H1 (cell line): Measurements from ENCODE around the gene LENG9. TPM values are rescaled to one million over a fixed set of nuclear protein-coding genes. Genes with fewer than 3 reads are reported as not detected.

ENCODE experiments used
- CTCF ChIA-PET: fragments of 300-600 bp; sonication (Branson Sonifier 250); formaldehyde crosslinking; loops from one replicate; lab custom pipeline; 2021; ENCODE audit not compliant: partially characterized antibody; lab: Charles Lee
- POLR2A ChIA-PET: fragments of 300-600 bp; sonication (Branson Sonifier 250); formaldehyde crosslinking; loops from one replicate; lab custom pipeline; 2021; ENCODE audit warnings: inconsistent platforms; ENCODE audit not compliant: partially characterized antibody; lab: Charles Lee
- DNase-seq, 2 experiments: peaks; one replicate each; pipeline versions ENCODE4 v3.0.0 to v3.0.0-alpha.2; 2010 to 2022; ENCODE audit warnings: low spot score in 2 of 2, low read depth in 1 of 2, mixed read lengths in 1 of 2
- FAIRE-seq: peaks from 2 replicates; lab custom pipeline; 2011; peaks lifted over from hg19 to GRCh38; lab: Jason Lieb, UNC
- H2AFZ ChIP-seq: 2 replicates; pipeline ENCODE4 v1.8.1; 2012; ENCODE audit warnings: low read length, inconsistent platforms
- H2AK5ac ChIP-seq: 2 replicates; pipeline ENCODE4 v1.6.1; 2013; ENCODE audit warnings: low read depth, low read length
- H2BK120ac ChIP-seq: replicated peaks from 2 replicates; pipeline ENCODE3; 2013; ENCODE audit warnings: low read depth, low read length, inconsistent platforms
- H2BK12ac ChIP-seq: 2 replicates; pipeline ENCODE4 v1.6.1; 2013; ENCODE audit warnings: low read depth, low read length
- H2BK15ac ChIP-seq: 2 replicates; pipeline ENCODE4 v1.6.1; 2013; ENCODE audit warnings: low read length
- H2BK20ac ChIP-seq: 2 replicates; pipeline ENCODE4 v1.6.1; 2013; ENCODE audit warnings: low read length
- H2BK5ac ChIP-seq: 2 replicates; pipeline ENCODE4 v1.6.1; 2013; ENCODE audit warnings: low read depth, low read length
- H3K14ac ChIP-seq: 2 replicates; pipeline ENCODE4 v1.6.1; 2013; ENCODE audit warnings: inconsistent platforms; ENCODE audit not compliant: insufficient read length
- H3K18ac ChIP-seq: 2 replicates; pipeline ENCODE4 v1.6.1; 2013; ENCODE audit warnings: low read length; ENCODE audit errors: extremely low read depth
- H3K23ac ChIP-seq: 2 replicates; pipeline ENCODE4 v1.6.1; 2013; ENCODE audit warnings: inconsistent platforms; ENCODE audit not compliant: insufficient read length
- H3K23me2 ChIP-seq: 2 replicates; pipeline ENCODE4 v1.6.1; 2013; ENCODE audit warnings: low read depth, low read length
- H3K27ac ChIP-seq: 2 replicates; pipeline ENCODE4 v1.6.1; 2011; ENCODE audit warnings: low read depth, low read length, inconsistent platforms
- H3K27me3 ChIP-seq, 4 experiments: replicated peaks in 1 of 4; 1 replicate in 1 of 4; 2 replicates in 3 of 4; pipeline versions ENCODE4 v1.6.1 to v1.8.1; 2011 to 2013; ENCODE audit warnings: low read length in 3 of 4, mild to moderate bottlenecking in 3 of 4, inconsistent platforms in 2 of 4, mixed read lengths in 2 of 4, moderate library complexity in 1 of 4; ENCODE audit not compliant: control insufficient read depth in 3 of 4, insufficient read depth in 3 of 4; ENCODE audit errors: extremely low read depth in 1 of 4
- H3K36me3 ChIP-seq, 4 experiments: 2 replicates each; pipeline versions ENCODE4 v1.6.1 to v1.8.1; 2011 to 2013; ENCODE audit warnings: mild to moderate bottlenecking in 4 of 4, low read length in 3 of 4, moderate library complexity in 2 of 4, control low read depth in 1 of 4, inconsistent platforms in 1 of 4; ENCODE audit not compliant: insufficient read depth in 4 of 4, control insufficient read depth in 2 of 4
- H3K4ac ChIP-seq: replicated peaks from 2 replicates; pipeline ENCODE3; 2013; ENCODE audit warnings: low read length, low read depth, mixed read lengths, inconsistent platforms; ENCODE audit not compliant: insufficient read length
- H3K4me1 ChIP-seq, 4 experiments: replicated peaks in 1 of 4; 1 replicate in 1 of 4; 2 replicates in 3 of 4; pipeline versions ENCODE4 v1.6.1 to v1.8.1; 2011 to 2013; ENCODE audit warnings: low read length in 3 of 4, inconsistent platforms in 2 of 4, mixed read lengths in 1 of 4; ENCODE audit not compliant: insufficient read depth in 4 of 4, control insufficient read depth in 3 of 4
- H3K4me2 ChIP-seq, 2 experiments: 2 replicates each; pipeline versions ENCODE4 v1.6.1 to v1.8.1; 2011 to 2013; ENCODE audit warnings: low read depth in 2 of 2, low read length in 2 of 2, control low read depth in 1 of 2, inconsistent platforms in 1 of 2, mild to moderate bottlenecking in 1 of 2; ENCODE audit not compliant: insufficient read depth in 1 of 2
- H3K4me3 ChIP-seq, 4 experiments: fragments of 200-600, 300-600 bp in 1 of 4; sonication (generic), shearing (Covaris generic), sonication (Bioruptor Twin) in 1 of 4; 2 replicates each; pipeline versions ENCODE4 v1.5.1 to v1.8.1; 2011 to 2016; ENCODE audit warnings: low read length in 4 of 4, low read depth in 3 of 4, control low read depth in 2 of 4, inconsistent platforms in 2 of 4, mild to moderate bottlenecking in 2 of 4, mixed read lengths in 1 of 4, moderate library complexity in 1 of 4; ENCODE audit not compliant: insufficient read depth in 2 of 4; ENCODE audit errors: extremely low read depth in 1 of 4
- H3K56ac ChIP-seq: replicated peaks from 2 replicates; pipeline ENCODE3; 2013; ENCODE audit warnings: low read depth, mild to moderate bottlenecking, mixed read lengths, low read length, inconsistent platforms; ENCODE audit not compliant: insufficient read length
- H3K79me1 ChIP-seq: 2 replicates; pipeline ENCODE4 v1.6.1; 2013; ENCODE audit warnings: low read depth, low read length, control low read depth
- H3K79me2 ChIP-seq, 2 experiments: 2 replicates each; pipeline versions ENCODE4 v1.6.1 to v1.8.1; 2012 to 2013; ENCODE audit warnings: low read length in 2 of 2, mild to moderate bottlenecking in 2 of 2, inconsistent platforms in 1 of 2; ENCODE audit not compliant: insufficient read depth in 2 of 2, control insufficient read depth in 1 of 2
- H3K9ac ChIP-seq, 4 experiments: replicated peaks in 1 of 4; 1 replicate in 1 of 4; 2 replicates in 3 of 4; pipeline versions ENCODE4 v1.6.1 to v1.8.1; 2011 to 2013; ENCODE audit warnings: low read depth in 3 of 4, low read length in 3 of 4, control low read depth in 2 of 4, mild to moderate bottlenecking in 2 of 4, moderate library complexity in 2 of 4, inconsistent platforms in 1 of 4; ENCODE audit errors: extremely low read depth in 1 of 4
- H3K9me3 ChIP-seq, 2 experiments: 2 replicates each; pipeline versions ENCODE4 v1.6.1 to v1.8.1; 2012 to 2013; ENCODE audit warnings: mild to moderate bottlenecking in 2 of 2, moderate library complexity in 2 of 2, control low read depth in 1 of 2, inconsistent platforms in 1 of 2, low read depth in 1 of 2, low read length in 1 of 2, mixed read lengths in 1 of 2; ENCODE audit not compliant: insufficient read depth in 2 of 2
- H4K20me1 ChIP-seq, 2 experiments: replicated peaks in 1 of 2; 2 replicates each; pipeline versions ENCODE3 to v1.8.1; 2011 to 2013; ENCODE audit warnings: inconsistent platforms in 2 of 2, low read length in 2 of 2, mild to moderate bottlenecking in 1 of 2; ENCODE audit not compliant: insufficient read depth in 2 of 2, control insufficient read depth in 1 of 2
- H4K5ac ChIP-seq: 2 replicates; pipeline ENCODE4 v1.6.1; 2013; ENCODE audit warnings: low read length, low read depth, mixed read lengths, inconsistent platforms; ENCODE audit not compliant: insufficient read length
- H4K8ac ChIP-seq: 2 replicates; pipeline ENCODE4 v1.8.0; 2013; ENCODE audit warnings: mild to moderate bottlenecking, moderate library complexity, low read length, inconsistent platforms; ENCODE audit not compliant: insufficient read depth; ENCODE audit errors: extremely low read depth
- H4K91ac ChIP-seq: replicated peaks from 2 replicates; pipeline ENCODE3; 2013; ENCODE audit warnings: low read length, mixed read lengths, inconsistent platforms; ENCODE audit not compliant: insufficient read length
- BCL11A ChIP-seq, 2 experiments: IDR thresholded peaks; one replicate each; pipeline ENCODE4 v1.6.1; 2011; ENCODE audit warnings: low read depth in 2 of 2, low read length in 2 of 2, mild to moderate bottlenecking in 2 of 2
- BRCA1 ChIP-seq: IDR thresholded peaks from 2 replicates; pipeline ENCODE4 v1.6.1; 2012; ENCODE audit warnings: low read depth, low read length, improper control_type of control experiment
- CBX5 ChIP-seq: fragments of 300-800, 300-1000 bp; sonication (generic); IDR thresholded peaks from 2 replicates; pipeline ENCODE4 v1.7.1; 2016; ENCODE audit warnings: antibody characterized with exemption, low read length, low read depth
- CTBP2 ChIP-seq: IDR thresholded peaks from 2 replicates; pipeline ENCODE4 v1.7.0; 2011; ENCODE audit warnings: borderline replicate concordance, mild to moderate bottlenecking, moderate library complexity, mixed read lengths, low read length; ENCODE audit not compliant: insufficient read depth, insufficient read length
- EGR1 ChIP-seq: IDR thresholded peaks from 2 replicates; pipeline ENCODE4 v1.6.1; 2011; ENCODE audit warnings: low read depth, low read length, borderline replicate concordance
- GABPA ChIP-seq: IDR thresholded peaks from 2 replicates; pipeline ENCODE4 v1.6.1; 2011; ENCODE audit warnings: mild to moderate bottlenecking, low read length, moderate library complexity, borderline replicate concordance; ENCODE audit not compliant: insufficient read depth
- JUND ChIP-seq: IDR thresholded peaks from 2 replicates; pipeline ENCODE4 v1.6.1; 2011; ENCODE audit warnings: mild to moderate bottlenecking, improper control_type of control experiment, low read length
- NRF1 ChIP-seq: IDR thresholded peaks from 2 replicates; pipeline ENCODE4 v1.6.1; 2011; ENCODE audit warnings: mild to moderate bottlenecking, low read depth, low read length, improper control_type of control experiment
- PHF8 ChIP-seq: fragments of 200-600 bp; sonication (generic); conservative IDR thresholded peaks from 2 replicates; pipeline ENCODE4 v1.7.1; 2012; ENCODE audit warnings: low read depth, mild to moderate bottlenecking, inconsistent platforms, low read length, moderate library complexity
- POLR2AphosphoS5 ChIP-seq: IDR thresholded peaks from 2 replicates; pipeline ENCODE4 v1.6.1; 2011; ENCODE audit warnings: low read depth, low read length
- RXRA ChIP-seq: IDR thresholded peaks from 2 replicates; pipeline ENCODE4 v1.6.1; 2011; ENCODE audit warnings: low read depth, mild to moderate bottlenecking, low read length, moderate library complexity; ENCODE audit not compliant: insufficient read depth
- SAP30 ChIP-seq: fragments of 300-600 bp; sonication (generic); IDR thresholded peaks from 2 replicates; pipeline ENCODE4 v1.7.1; 2012; ENCODE audit warnings: low read length, moderate library complexity, mild to moderate bottlenecking, inconsistent platforms; ENCODE audit not compliant: insufficient read depth, insufficient replicate concordance
- SIN3A ChIP-seq, 2 experiments: IDR thresholded peaks in 1 of 2; conservative IDR thresholded peaks in 1 of 2; 2 replicates each; pipeline ENCODE4 v1.6.1; 2011 to 2012; ENCODE audit warnings: low read length in 2 of 2, improper control_type of control experiment in 1 of 2, low read depth in 1 of 2, mild to moderate bottlenecking in 1 of 2
- SP1 ChIP-seq: IDR thresholded peaks from 2 replicates; pipeline ENCODE4 v1.6.1; 2011; ENCODE audit warnings: low read depth, low read length
- WGBS, 2 experiments: shearing (Covaris generic) in 1 of 2; methylation state at CpG; one replicate each; pipeline versions ENCODE4 v1.1.6 to v1.1.7; 2013 to 2015; ENCODE audit warnings: low lambda C conversion rate in 2 of 2, mixed read lengths in 2 of 2, inconsistent platforms in 1 of 2, low coverage in 1 of 2, missing lambda C conversion rate in 1 of 2; ENCODE audit not compliant: insufficient replicate concordance in 2 of 2, insufficient coverage in 1 of 2, insufficient read length in 1 of 2; ENCODE audit errors: extremely low coverage in 1 of 2, missing lambda C conversion rate in 1 of 2; 5-methylcytosine and 5-hydroxymethylcytosine counted together
- polyA plus RNA-seq, 7 experiments: library from polyadenylated mRNA; depleted of rRNA in 3 of 7; stranded (reverse) in 5 of 7; unstranded in 2 of 7; fragments of >200 nt in 5 of 7; fragments of 200-250 nt in 2 of 7; gene quantifications; 1 replicate in 5 of 7; 2 replicates in 1 of 7; 4 replicates in 1 of 7; pipeline versions ENCODE4 v1.2.1 to v1.2.3, GENCODE V29; 2011 to 2013; ENCODE audit warnings: missing spikeins in 2 of 7, mixed read lengths in 2 of 7
- total RNA-seq: library from RNA; stranded (reverse); fragmentation: NEBNext Ultra II Directional; extraction: Animal tissue kit (Norgen Biotek cat#: 25700); gene quantifications from 2 replicates; pipeline ENCODE4 v1.2.1, GENCODE V29; 2021

The LENG9 gene
- total and polyA plus RNA-seq, 2 of the 8 experiments (the other 6 are each of a cell fraction or from before 2014, with no cell fraction given) = 1.6 to 3.9 TPM

- Histone ChIP-seq H2BK12ac (no peak overlapping the region), H3K79me2 (no peaks in the 10 kb centered on the region), H3K36me3 (no peaks in the 10 kb centered on the region), H2AK5ac (no peak overlapping the region), H2BK5ac (no peak overlapping the region), H3K14ac (no peak overlapping the region), H3K23me2 (peaks cover 5% of the 10 kb centered on the region; the same call in 1 of the 2 replicates), H3K4me3 (no peak overlapping the region), H4K20me1 (no peaks in the 10 kb centered on the region), H3K4ac (no peak overlapping the region), H3K23ac (no peak overlapping the region), H2AFZ (no peak overlapping the region), H2BK20ac (no peak overlapping the region), H4K5ac (no peak overlapping the region), H3K27ac (no peak overlapping the region), H3K4me2 (no peak overlapping the region), H3K9me3 (no peaks in the 10 kb centered on the region), H3K79me1 (no peaks in the 10 kb centered on the region), H2BK120ac (no peak overlapping the region), H3K18ac (no peak overlapping the region), H3K9ac (no peak overlapping the region), H4K91ac (no peak overlapping the region), H4K8ac (no peak overlapping the region), H3K27me3 (peaks cover 0 to 10% (median 7%) of the 10 kb centered on the region in 4 experiments; a peak in 6 of 7 replicates), H3K56ac (no peak overlapping the region), H2BK15ac (no peak overlapping the region), H3K4me1 (peaks cover 2 to 7% (median 3%) of the 10 kb centered on the region in 4 experiments; a peak in 5 of 7 replicates)
- no peak for FAIRE-seq
- DNase-seq = no peak
- ChIA-PET POLR2A (no interaction called here), CTCF (no interaction called here)
- 88% methylated on average over 8 of the region's 11 CpGs; no CpG with 5 or more reads in 1 of the 2 experiments for WGBS, 2 experiments
- TF ChIP-seq SP1 (no peak), JUND (no peak), CTBP2 (no peak), EGR1 (no peak), RXRA (no peak), CBX5 (no peak), PHF8 (no peak), BCL11A (IDR thresholded peaks at IDR 0.05; ENCODE audit: low read depth in 2 of 2, low read length in 2 of 2) (no peak), NRF1 (no peak), POLR2AphosphoS5 (no peak), SAP30 (no peak), GABPA (no peak), BRCA1 (no peak), SIN3A (conservative IDR thresholded peaks at IDR 0.05 in 1 of 2, IDR thresholded peaks at IDR 0.05 in 1 of 2; ENCODE audit: low read depth in 1 of 2, low read length in 2 of 2) (no peak)
Measured at GRCh38 chr19:54475706-54476105, 12.1 kb upstream of the LENG9 start.
